NB4 (cell line): Measurements from ENCODE around the gene EFCC1.

Source experiments
- MAX ChIP-seq: IDR thresholded peaks from 2 replicates; pipeline ENCODE4 v1.6.1; 2011; ENCODE audit warnings: low read depth, low read length
- MYC ChIP-seq: IDR thresholded peaks from 2 replicates; pipeline ENCODE4 v1.6.1; 2011; ENCODE audit warnings: low read depth, low read length
- POLR2A ChIP-seq: IDR thresholded peaks from 2 replicates; pipeline ENCODE4 v1.6.1; 2011; ENCODE audit warnings: mild to moderate bottlenecking; ENCODE audit not compliant: insufficient read length; ENCODE audit errors: extremely low read depth
- TF ChIP-seq, protein P1 (sequence below): IDR thresholded peaks from one replicate; pipeline ENCODE4 v1.5.1; 2012; ENCODE audit warnings: low read depth, low read length

DNA sequence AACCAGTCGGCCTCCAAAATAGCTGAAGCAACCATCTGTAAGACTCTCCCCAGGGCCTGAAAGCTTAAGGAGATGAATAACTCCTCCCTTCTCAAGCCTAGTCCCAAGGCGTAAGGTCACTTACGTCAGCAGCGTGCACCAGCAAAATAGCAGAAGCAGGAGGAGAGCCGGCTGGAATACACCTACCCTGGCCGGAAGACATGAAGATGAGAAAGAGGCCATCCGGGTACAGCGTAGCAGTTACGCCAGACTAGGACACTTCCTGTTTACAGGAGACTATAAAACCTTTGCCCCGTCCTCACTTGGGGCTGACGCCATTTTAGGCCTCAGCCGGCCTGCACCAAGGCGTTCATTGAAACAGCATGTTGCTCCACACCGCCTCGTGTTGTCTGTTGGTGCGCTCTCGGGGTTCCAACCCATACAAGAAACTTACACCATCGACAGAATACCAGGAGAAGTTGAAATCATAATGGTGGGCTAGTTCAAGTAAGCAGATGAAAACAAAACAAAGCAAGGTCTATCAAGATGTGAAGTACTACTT lies 9.7 kb upstream of the EFCC1 start:
- TF ChIP-seq POLR2A (no peak), MYC (no peak), MAX (no peak)
- TF ChIP-seq, protein P1, sequence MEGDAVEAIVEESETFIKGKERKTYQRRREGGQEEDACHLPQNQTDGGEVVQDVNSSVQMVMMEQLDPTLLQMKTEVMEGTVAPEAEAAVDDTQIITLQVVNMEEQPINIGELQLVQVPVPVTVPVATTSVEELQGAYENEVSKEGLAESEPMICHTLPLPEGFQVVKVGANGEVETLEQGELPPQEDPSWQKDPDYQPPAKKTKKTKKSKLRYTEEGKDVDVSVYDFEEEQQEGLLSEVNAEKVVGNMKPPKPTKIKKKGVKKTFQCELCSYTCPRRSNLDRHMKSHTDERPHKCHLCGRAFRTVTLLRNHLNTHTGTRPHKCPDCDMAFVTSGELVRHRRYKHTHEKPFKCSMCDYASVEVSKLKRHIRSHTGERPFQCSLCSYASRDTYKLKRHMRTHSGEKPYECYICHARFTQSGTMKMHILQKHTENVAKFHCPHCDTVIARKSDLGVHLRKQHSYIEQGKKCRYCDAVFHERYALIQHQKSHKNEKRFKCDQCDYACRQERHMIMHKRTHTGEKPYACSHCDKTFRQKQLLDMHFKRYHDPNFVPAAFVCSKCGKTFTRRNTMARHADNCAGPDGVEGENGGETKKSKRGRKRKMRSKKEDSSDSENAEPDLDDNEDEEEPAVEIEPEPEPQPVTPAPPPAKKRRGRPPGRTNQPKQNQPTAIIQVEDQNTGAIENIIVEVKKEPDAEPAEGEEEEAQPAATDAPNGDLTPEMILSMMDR = no peak
